ENCODE results near the gene SYT3. TPM values are rescaled to one million over a fixed set of nuclear protein-coding genes. Genes with fewer than 3 reads are reported as not detected.

Gene SYT3
- total RNA-seq, 1 donor from 2014 or later = 0.47 TPM

- H3K9me3 Mint-ChIP-seq (ENCODE audit: low read depth) = no peaks in the 10 kb centered on the region
- H3K4me1 Mint-ChIP-seq (ENCODE audit: low read depth) = no peaks in the 10 kb centered on the region
- H3K4me3 Mint-ChIP-seq (ENCODE audit: unreplicated experiment) = no peak overlapping the region
- H3K27me3 Mint-ChIP-seq (ENCODE audit: low read depth) = peaks cover 34% of the 10 kb centered on the region
- H3K27ac Mint-ChIP-seq (ENCODE audit: unreplicated experiment) = no peak overlapping the region
- H3K36me3 Mint-ChIP-seq (ENCODE audit: low read depth) = no peaks in the 10 kb centered on the region
- DNase-seq (ENCODE audit: low spot score) = no peak
- TF ChIP-seq, protein P1, sequence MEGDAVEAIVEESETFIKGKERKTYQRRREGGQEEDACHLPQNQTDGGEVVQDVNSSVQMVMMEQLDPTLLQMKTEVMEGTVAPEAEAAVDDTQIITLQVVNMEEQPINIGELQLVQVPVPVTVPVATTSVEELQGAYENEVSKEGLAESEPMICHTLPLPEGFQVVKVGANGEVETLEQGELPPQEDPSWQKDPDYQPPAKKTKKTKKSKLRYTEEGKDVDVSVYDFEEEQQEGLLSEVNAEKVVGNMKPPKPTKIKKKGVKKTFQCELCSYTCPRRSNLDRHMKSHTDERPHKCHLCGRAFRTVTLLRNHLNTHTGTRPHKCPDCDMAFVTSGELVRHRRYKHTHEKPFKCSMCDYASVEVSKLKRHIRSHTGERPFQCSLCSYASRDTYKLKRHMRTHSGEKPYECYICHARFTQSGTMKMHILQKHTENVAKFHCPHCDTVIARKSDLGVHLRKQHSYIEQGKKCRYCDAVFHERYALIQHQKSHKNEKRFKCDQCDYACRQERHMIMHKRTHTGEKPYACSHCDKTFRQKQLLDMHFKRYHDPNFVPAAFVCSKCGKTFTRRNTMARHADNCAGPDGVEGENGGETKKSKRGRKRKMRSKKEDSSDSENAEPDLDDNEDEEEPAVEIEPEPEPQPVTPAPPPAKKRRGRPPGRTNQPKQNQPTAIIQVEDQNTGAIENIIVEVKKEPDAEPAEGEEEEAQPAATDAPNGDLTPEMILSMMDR (IDR thresholded peaks at IDR 0.05) = no peak
Measured at GRCh38 chr19:50666346-50667176, 26.9 kb upstream of the SYT3 start.

- peaks cover 23% of the 10 kb centered on the region for H3K27me3 Mint-ChIP-seq (ENCODE audit: low read depth)
- no peaks in the 10 kb centered on the region for H3K9me3 Mint-ChIP-seq (ENCODE audit: low read depth)
- no peak for DNase-seq (ENCODE audit: low spot score)
- H3K36me3 Mint-ChIP-seq (ENCODE audit: low read depth) = no peaks in the 10 kb centered on the region
- TF ChIP-seq, protein P1 (IDR thresholded peaks at IDR 0.05) = no peak
- H3K27ac Mint-ChIP-seq (ENCODE audit: unreplicated experiment) = no peak overlapping the region
- no peak overlapping the region for H3K4me3 Mint-ChIP-seq (ENCODE audit: unreplicated experiment)
- H3K4me1 Mint-ChIP-seq (ENCODE audit: low read depth) = peaks cover 3% of the 10 kb centered on the region
Measured at GRCh38 chr19:50664204-50664603, 24.5 kb upstream of the SYT3 start.

DNA sequence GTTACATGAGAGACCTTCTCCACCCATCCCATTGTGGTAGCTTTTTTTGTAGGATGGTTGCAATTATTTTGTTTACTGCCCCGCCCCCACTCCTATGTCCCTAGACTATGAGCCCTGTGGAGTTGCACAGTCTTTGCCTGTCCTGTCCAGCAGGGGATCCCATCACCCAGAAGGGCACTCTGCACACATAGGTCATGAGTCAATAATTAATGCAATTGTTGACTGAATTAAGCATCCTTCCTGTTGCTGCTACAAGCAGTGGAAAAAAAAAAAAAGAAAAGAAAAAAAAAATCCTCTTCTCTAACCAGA lies 23.8 kb upstream of the SYT3 start:
- no peak for DNase-seq (ENCODE audit: low spot score)
- Mint-ChIP-seq H3K4me1 (ENCODE audit: low read depth) (peaks cover 6% of the 10 kb centered on the region), H3K36me3 (ENCODE audit: low read depth) (no peaks in the 10 kb centered on the region), H3K27me3 (ENCODE audit: low read depth) (peaks cover 21% of the 10 kb centered on the region), H3K9me3 (ENCODE audit: low read depth) (no peaks in the 10 kb centered on the region), H3K4me3 (ENCODE audit: unreplicated experiment) (no peak overlapping the region), H3K27ac (ENCODE audit: unreplicated experiment) (no peak overlapping the region)
- TF ChIP-seq, protein P1 (IDR thresholded peaks at IDR 0.05) = no peak

- Mint-ChIP-seq H3K4me1 (ENCODE audit: low read depth) (peaks cover 11% of the 10 kb centered on the region), H3K27ac (ENCODE audit: unreplicated experiment) (no peak overlapping the region), H3K4me3 (ENCODE audit: unreplicated experiment) (no peak overlapping the region), H3K9me3 (ENCODE audit: low read depth) (no peaks in the 10 kb centered on the region), H3K27me3 (ENCODE audit: low read depth) (peaks cover 23% of the 10 kb centered on the region), H3K36me3 (ENCODE audit: low read depth) (no peaks in the 10 kb centered on the region)
- TF ChIP-seq, protein P1 (IDR thresholded peaks at IDR 0.05) = no peak
- DNase-seq (ENCODE audit: low spot score) = no peak
Measured at GRCh38 chr19:50662651-50663481, 23.2 kb upstream of the SYT3 start.

DNA sequence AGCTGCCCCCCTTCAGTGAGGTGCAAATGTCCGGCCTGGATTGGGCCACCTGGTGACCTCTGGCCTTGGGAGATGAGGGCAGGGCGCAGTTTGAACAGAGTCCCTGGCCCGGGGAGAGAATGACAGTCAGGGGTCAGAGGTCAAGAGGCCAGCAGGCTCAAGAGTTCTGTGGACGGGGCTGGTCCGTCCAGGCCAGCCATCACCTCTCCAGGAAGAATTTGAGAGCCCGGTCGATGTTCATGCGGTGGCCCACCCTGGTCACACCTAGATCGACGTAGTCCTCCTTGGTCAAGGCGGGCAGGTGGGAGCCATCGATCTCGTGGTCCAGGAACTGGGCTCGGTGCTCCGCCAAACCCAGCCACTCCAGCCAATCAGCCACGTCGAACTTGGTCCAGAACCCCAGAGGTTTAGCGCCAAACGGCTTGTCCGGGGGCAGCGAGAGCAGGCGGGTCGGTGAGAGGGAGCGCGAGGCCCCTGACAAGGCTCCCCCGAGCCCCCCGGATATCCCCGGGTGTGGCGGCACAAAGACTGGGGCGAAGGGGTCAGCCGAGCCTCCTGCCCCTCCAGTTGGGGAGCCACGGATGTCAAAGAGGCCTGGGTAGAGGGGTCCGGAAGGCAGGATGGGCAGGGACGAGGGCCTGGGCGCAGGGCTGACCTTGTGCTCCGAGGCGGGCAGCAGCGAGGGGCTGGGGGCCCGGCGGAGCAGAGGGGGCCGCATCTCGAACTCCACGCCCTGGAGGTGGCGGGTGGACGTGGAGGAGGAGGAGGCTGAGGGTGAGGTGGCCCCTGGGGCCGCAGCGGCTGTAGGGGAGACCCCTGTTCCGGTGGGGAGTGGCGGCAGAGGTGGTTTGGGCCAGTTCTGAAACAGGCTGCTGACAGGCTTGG lies 22.3 kb upstream of the SYT3 start:
- Mint-ChIP-seq H3K9me3 (ENCODE audit: low read depth) (no peaks in the 10 kb centered on the region), H3K36me3 (ENCODE audit: low read depth) (no peaks in the 10 kb centered on the region), H3K27me3 (ENCODE audit: low read depth) (peaks cover 23% of the 10 kb centered on the region), H3K27ac (ENCODE audit: unreplicated experiment) (no peak overlapping the region), H3K4me1 (ENCODE audit: low read depth) (peaks cover 19% of the 10 kb centered on the region), H3K4me3 (ENCODE audit: unreplicated experiment) (no peak overlapping the region)
- TF ChIP-seq, protein P1 (IDR thresholded peaks at IDR 0.05) = no peak
- no peak for DNase-seq (ENCODE audit: low spot score)

Measured in chondrocyte (in vitro differentiated cells).